ENCODE results near the gene SNCG. TPM values are rescaled to one million over a fixed set of nuclear protein-coding genes. Genes with fewer than 3 reads are reported as not detected.
"Not testable (repeated sequence)": the region's sequence is repeated elsewhere in the genome, so short reads cannot be mapped to it uniquely, and the experiment has no call there.

Gene SNCG
- total RNA-seq, 2 experiments from 2014 or later: 0.72 to 1.2 TPM

- H3K9me3 Mint-ChIP-seq; H3K4me3 Mint-ChIP-seq; H3K4me1 Mint-ChIP-seq (ENCODE audit: low read depth); H3K27me3 Mint-ChIP-seq (ENCODE audit: low read depth); DNase-seq; H3K36me3 Mint-ChIP-seq (ENCODE audit: low read depth); intact Hi-C loops (cut with micrococcal nuclease); H3K27ac Mint-ChIP-seq: not testable (repeated sequence)
- CTCF ChIA-PET: interaction anchor here (0.6 to 3.0 kb wide), 15 partner anchors 10 to 1534 kb away, joined by 3 to 22 read pairs (median 3); partner anchors contain the start of genes LDB3 and MINPP1
Observed at GRCh38 chr10:86940076-86940475, 18.3 kb upstream of the SNCG start.

- H3K9me3 Mint-ChIP-seq: no peaks in the 10 kb centered on the region
- no peak overlapping the region for H3K4me3 Mint-ChIP-seq
- H3K4me1 Mint-ChIP-seq (ENCODE audit: low read depth): peaks cover 3% of the 10 kb centered on the region
- no peaks in the 10 kb centered on the region for H3K36me3 Mint-ChIP-seq (ENCODE audit: low read depth)
- H3K27me3 Mint-ChIP-seq (ENCODE audit: low read depth): no peaks in the 10 kb centered on the region
- no peak for DNase-seq
- CTCF ChIA-PET: interaction anchor here (0.7 to 2.1 kb wide), 3 partner anchors 26 to 564 kb away, joined by 4 to 9 read pairs (median 4); partner anchors contain the start of gene MINPP1
- H3K27ac Mint-ChIP-seq: no peak overlapping the region
- intact Hi-C loops (cut with micrococcal nuclease): no loop called here
Observed at GRCh38 chr10:86940677-86941076, 17.7 kb upstream of the SNCG start.

GRCh38 chr10:86941426-86941825, 17.0 kb upstream of the SNCG start:
- no peak overlapping the region for H3K27ac Mint-ChIP-seq
- DNase-seq: no peak
- no peaks in the 10 kb centered on the region for H3K9me3 Mint-ChIP-seq
- intact Hi-C loops (cut with micrococcal nuclease): no loop called here
- no peaks in the 10 kb centered on the region for H3K36me3 Mint-ChIP-seq (ENCODE audit: low read depth)
- peaks cover 5% of the 10 kb centered on the region for H3K4me1 Mint-ChIP-seq (ENCODE audit: low read depth)
- H3K27me3 Mint-ChIP-seq (ENCODE audit: low read depth): no peaks in the 10 kb centered on the region
- CTCF ChIA-PET: interaction anchor here (0.6 to 2.1 kb wide), 4 partner anchors 25 to 255 kb away, joined by 4 to 9 read pairs (median 5); no protein-coding TSS in a partner anchor
- H3K4me3 Mint-ChIP-seq: no peak overlapping the region

- CTCF ChIA-PET: interaction anchor here (0.9 to 2.1 kb wide), 3 partner anchors 25 to 84 kb away, joined by 4 to 9 read pairs (median 6); no protein-coding TSS in a partner anchor
Observed at GRCh38 chr10:86941991-86942421, 16.4 kb upstream of the SNCG start.

GRCh38 chr10:86942441-86943315, 15.7 kb upstream of the SNCG start:
- CTCF ChIA-PET: interaction anchor here (0.9 to 2.1 kb wide), 4 partner anchors 24 to 83 kb away, joined by 4 to 10 read pairs (median 8); no protein-coding TSS in a partner anchor
- intact Hi-C loops (cut with micrococcal nuclease): no loop called here
- no peak overlapping the region for H3K27ac Mint-ChIP-seq
- DNase-seq: no peak
- H3K36me3 Mint-ChIP-seq (ENCODE audit: low read depth): no peaks in the 10 kb centered on the region
- peaks cover 5% of the 10 kb centered on the region for H3K4me1 Mint-ChIP-seq (ENCODE audit: low read depth)
- no peaks in the 10 kb centered on the region for H3K27me3 Mint-ChIP-seq (ENCODE audit: low read depth)
- no peaks in the 10 kb centered on the region for H3K9me3 Mint-ChIP-seq
- H3K4me3 Mint-ChIP-seq: no peak overlapping the region

More at GRCh38 chr10:86941991-86942421, 16.4 kb upstream of the SNCG start:
- Mint-ChIP-seq H3K4me3 (no peak overlapping the region), H3K27me3 (ENCODE audit: low read depth) (no peaks in the 10 kb centered on the region), H3K36me3 (ENCODE audit: low read depth) (no peaks in the 10 kb centered on the region), H3K4me1 (ENCODE audit: low read depth) (peaks cover 5% of the 10 kb centered on the region), H3K9me3 (no peaks in the 10 kb centered on the region), H3K27ac (no peak overlapping the region)
- DNase-seq: no peak
- intact Hi-C loops (cut with micrococcal nuclease): no loop called here

- DNase-seq: no peak
- H3K27ac Mint-ChIP-seq: no peak overlapping the region
- H3K4me1 Mint-ChIP-seq (ENCODE audit: low read depth): peaks cover 5% of the 10 kb centered on the region
- CTCF ChIA-PET: interaction anchor here (2.1 kb wide), 1 partner anchor 23 kb away, joined by 10 read pairs; no protein-coding TSS in a partner anchor
- no peaks in the 10 kb centered on the region for H3K27me3 Mint-ChIP-seq (ENCODE audit: low read depth)
- intact Hi-C loops (cut with micrococcal nuclease): no loop called here
- no peaks in the 10 kb centered on the region for H3K36me3 Mint-ChIP-seq (ENCODE audit: low read depth)
- no peaks in the 10 kb centered on the region for H3K9me3 Mint-ChIP-seq
- H3K4me3 Mint-ChIP-seq: no peak overlapping the region
Observed at GRCh38 chr10:86943316-86944030, 14.9 kb upstream of the SNCG start.

GRCh38 chr10:86944031-86944419, 14.4 kb upstream of the SNCG start:
- Mint-ChIP-seq H3K36me3 (ENCODE audit: low read depth) (no peaks in the 10 kb centered on the region), H3K4me3 (no peak overlapping the region), H3K27ac (no peak overlapping the region), H3K4me1 (ENCODE audit: low read depth) (peaks cover 6% of the 10 kb centered on the region), H3K27me3 (ENCODE audit: low read depth) (no peaks in the 10 kb centered on the region), H3K9me3 (no peaks in the 10 kb centered on the region)
- CTCF ChIA-PET: interaction anchor here (2.1 kb wide), 1 partner anchor 23 kb away, joined by 10 read pairs; no protein-coding TSS in a partner anchor
- intact Hi-C loops (cut with micrococcal nuclease): no loop called here
- no peak for DNase-seq

- no peak for DNase-seq
- Mint-ChIP-seq H3K9me3 (no peaks in the 10 kb centered on the region), H3K27me3 (ENCODE audit: low read depth) (no peaks in the 10 kb centered on the region), H3K4me3 (no peak overlapping the region), H3K27ac (no peak overlapping the region), H3K4me1 (ENCODE audit: low read depth) (peaks cover 9% of the 10 kb centered on the region), H3K36me3 (ENCODE audit: low read depth) (no peaks in the 10 kb centered on the region)
- CTCF ChIA-PET: interaction anchor here (2.1 kb wide), 1 partner anchor 22 kb away, joined by 10 read pairs; no protein-coding TSS in a partner anchor
- intact Hi-C loops (cut with micrococcal nuclease): no loop called here
Observed at GRCh38 chr10:86944471-86944870, 13.9 kb upstream of the SNCG start.

- DNase-seq: no peak
- H3K4me1 Mint-ChIP-seq (ENCODE audit: low read depth): peaks cover 9% of the 10 kb centered on the region
- no peaks in the 10 kb centered on the region for H3K9me3 Mint-ChIP-seq
- intact Hi-C loops (cut with micrococcal nuclease): no loop called here
- H3K27ac Mint-ChIP-seq: no peak overlapping the region
- H3K4me3 Mint-ChIP-seq: no peak overlapping the region
- CTCF ChIA-PET: interaction anchor here (1.5 to 2.1 kb wide), 2 partner anchors 9 to 22 kb away, joined by 3 to 10 read pairs; no protein-coding TSS in a partner anchor
- no peaks in the 10 kb centered on the region for H3K36me3 Mint-ChIP-seq (ENCODE audit: low read depth)
- no peaks in the 10 kb centered on the region for H3K27me3 Mint-ChIP-seq (ENCODE audit: low read depth)
Observed at GRCh38 chr10:86944907-86945306, 13.5 kb upstream of the SNCG start.

- peaks cover 13% of the 10 kb centered on the region for H3K4me1 Mint-ChIP-seq (ENCODE audit: low read depth)
- no peak overlapping the region for H3K4me3 Mint-ChIP-seq
- H3K27me3 Mint-ChIP-seq (ENCODE audit: low read depth): no peaks in the 10 kb centered on the region
- no peaks in the 10 kb centered on the region for H3K9me3 Mint-ChIP-seq
- H3K27ac Mint-ChIP-seq: no peak overlapping the region
- no peaks in the 10 kb centered on the region for H3K36me3 Mint-ChIP-seq (ENCODE audit: low read depth)
- intact Hi-C loops (cut with micrococcal nuclease): no loop called here
- DNase-seq: no peak
- CTCF ChIA-PET: interaction anchor here (0.8 to 1.5 kb wide), 3 partner anchors 8 to 94 kb away, joined by 3 read pairs; no protein-coding TSS in a partner anchor
Observed at GRCh38 chr10:86945361-86946212, 12.8 kb upstream of the SNCG start.

GRCh38 chr10:86946213-86947155, 11.9 kb upstream of the SNCG start:
- Mint-ChIP-seq H3K27me3 (ENCODE audit: low read depth) (no peaks in the 10 kb centered on the region), H3K4me3 (no peak overlapping the region), H3K9me3 (no peaks in the 10 kb centered on the region), H3K4me1 (ENCODE audit: low read depth) (peaks cover 19% of the 10 kb centered on the region), H3K27ac (no peak overlapping the region), H3K36me3 (ENCODE audit: low read depth) (no peaks in the 10 kb centered on the region)
- DNase-seq: no peak
- intact Hi-C loops (cut with micrococcal nuclease): no loop called here
- CTCF ChIA-PET: interaction anchor here (0.6 to 1.5 kb wide), 6 partner anchors 7 to 248 kb away, joined by 3 to 4 read pairs (median 3); no protein-coding TSS in a partner anchor

Data from activated naive CD4-positive, alpha-beta T cell treated with anti-CD3 and anti-CD28 coated beads for 36 hours (primary cell).